Measurements from ENCODE around the gene BAD.
A peak's percentile ranks its signal among the peaks of the same experiment; 100 is the strongest.

The BAD gene

DNA sequence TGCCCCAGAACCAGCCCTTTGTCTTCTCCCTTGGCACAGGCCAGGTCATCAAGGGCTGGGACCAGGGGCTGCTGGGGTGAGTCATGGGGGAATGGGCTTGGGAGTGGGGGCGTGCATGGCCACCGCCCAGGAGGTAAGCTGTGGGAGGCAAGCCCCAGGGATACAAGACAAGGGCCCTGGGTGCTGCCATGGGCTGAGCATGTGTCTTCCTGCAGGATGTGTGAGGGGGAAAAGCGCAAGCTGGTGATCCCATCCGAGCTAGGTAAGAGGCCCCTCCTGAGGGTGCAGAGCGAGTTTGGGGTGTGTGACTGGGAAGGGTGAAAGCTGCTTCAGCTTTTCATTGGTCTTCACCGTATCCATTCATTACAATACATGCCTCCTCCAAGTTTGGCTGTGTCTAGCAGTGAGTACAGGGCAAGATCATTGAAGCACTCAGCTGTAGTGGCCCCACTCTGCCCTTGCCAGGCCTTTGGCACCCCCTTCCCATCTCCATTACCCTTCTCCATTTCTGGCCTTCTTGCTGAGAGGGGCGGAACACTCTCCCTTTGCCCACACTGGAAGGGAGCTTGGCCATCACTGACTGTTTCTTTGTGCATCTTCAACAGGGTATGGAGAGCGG lies 41.1 kb downstream of the BAD start:
- DNase-seq (ENCODE audit: low read depth) = no peak

DNA sequence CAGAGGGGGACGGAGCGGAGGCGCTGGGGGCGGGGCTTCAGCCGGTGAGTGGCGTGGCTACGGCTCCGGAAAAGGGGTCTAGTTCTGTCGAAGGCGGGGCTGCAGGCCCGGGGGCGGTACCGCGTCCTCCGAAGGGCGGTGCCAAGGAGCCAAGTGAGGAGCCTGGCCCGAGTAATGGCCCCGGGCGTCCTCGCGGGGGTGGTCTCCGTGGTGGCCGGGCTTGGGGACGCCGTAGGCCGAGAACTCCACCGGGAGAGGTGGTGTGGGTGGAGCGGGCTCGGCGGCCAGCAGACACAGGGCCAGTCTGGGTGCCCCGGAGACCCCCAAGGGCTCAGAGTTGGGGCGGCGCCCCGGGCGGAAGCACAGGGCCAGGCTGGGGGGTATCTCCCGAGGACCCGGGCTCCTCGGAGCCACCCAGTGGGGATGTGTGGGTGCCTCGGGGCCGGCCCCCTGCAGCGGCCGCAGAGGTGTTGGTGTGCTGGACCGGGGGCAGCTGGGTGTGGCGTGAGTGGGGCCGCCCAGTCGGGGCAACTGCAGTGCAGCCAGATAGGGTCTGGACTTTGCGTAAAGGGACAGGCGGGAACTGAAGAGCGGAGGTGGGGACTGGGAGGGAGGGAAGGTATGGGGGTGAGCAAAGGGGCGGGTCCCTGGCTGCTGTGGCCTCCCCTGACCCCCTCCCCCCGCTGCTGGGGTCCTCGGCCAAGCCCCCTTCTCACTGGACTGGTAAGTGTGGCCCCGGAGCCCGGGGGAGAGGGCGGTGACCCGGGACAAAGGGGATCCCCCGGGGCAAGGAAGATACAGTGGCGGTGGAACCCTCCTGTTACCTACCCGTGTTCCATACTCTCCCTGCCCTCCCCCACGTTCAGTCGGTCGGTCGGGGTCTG lies 42.7 kb downstream of the BAD start:
- no peak for DNase-seq (ENCODE audit: low read depth)

DNA sequence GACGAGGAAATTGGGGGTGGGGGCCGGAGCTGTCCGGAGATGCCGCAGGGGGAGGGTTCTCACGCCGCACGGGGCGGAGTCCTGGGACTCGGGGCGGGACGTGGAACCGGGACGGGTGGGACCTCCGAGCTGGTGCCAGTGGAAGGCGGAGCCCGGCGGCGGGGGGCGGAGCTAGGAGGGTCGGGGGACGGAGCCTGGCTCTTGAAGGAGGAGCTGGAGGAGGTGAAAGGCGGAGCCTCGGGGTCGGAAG lies 43.3 kb downstream of the BAD start:
- DNase-seq (ENCODE audit: low read depth) = peak; percentile 99

DNA sequence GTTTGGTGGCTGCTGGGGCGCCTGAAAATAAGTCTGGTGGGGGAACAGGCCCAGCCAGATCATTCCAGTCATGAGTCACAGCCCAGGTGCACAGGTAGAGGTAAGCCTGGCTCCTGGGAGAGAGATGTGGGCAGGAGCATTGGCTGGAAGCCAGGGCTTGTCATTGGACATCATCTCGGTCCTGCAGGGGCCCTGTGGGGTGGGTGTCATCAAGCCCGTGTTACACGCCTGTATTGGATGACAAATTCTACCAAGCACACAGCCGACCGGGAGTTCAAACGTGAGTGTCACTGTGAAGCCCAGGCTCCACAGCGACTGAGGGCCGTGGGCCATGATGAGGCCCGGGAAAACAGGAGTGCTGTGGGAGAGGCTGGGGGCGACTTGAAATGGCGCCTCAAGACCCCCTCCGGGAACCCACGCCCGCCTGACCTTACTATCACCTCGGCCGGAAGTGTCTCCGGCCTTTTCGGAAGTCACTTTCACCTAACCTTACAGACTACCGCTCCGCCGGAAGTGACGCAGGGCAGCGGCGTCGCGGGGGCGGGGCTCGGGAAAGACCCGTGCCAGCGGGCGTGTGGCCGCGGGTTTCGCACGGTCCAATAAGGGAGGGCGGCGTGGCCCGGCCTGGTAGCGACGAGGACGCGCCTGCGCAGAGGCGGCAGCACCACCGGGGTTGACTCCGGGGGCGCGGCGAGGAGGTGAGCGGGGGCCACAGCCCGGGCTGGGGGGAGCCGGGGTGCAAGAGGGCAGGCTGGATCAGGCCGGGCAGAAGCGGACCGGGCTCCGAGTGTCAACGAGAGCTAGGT lies 43.8 kb downstream of the BAD start, which contains the start of gene FKBP2:
TSS of gene FKBP2 (plus strand) at position 661 of the 806 bp plus-strand sequence. CDS start 1,293 bp downstream, outside the sequence.
- DNase-seq (ENCODE audit: low read depth) = peak; percentile 97

DNA sequence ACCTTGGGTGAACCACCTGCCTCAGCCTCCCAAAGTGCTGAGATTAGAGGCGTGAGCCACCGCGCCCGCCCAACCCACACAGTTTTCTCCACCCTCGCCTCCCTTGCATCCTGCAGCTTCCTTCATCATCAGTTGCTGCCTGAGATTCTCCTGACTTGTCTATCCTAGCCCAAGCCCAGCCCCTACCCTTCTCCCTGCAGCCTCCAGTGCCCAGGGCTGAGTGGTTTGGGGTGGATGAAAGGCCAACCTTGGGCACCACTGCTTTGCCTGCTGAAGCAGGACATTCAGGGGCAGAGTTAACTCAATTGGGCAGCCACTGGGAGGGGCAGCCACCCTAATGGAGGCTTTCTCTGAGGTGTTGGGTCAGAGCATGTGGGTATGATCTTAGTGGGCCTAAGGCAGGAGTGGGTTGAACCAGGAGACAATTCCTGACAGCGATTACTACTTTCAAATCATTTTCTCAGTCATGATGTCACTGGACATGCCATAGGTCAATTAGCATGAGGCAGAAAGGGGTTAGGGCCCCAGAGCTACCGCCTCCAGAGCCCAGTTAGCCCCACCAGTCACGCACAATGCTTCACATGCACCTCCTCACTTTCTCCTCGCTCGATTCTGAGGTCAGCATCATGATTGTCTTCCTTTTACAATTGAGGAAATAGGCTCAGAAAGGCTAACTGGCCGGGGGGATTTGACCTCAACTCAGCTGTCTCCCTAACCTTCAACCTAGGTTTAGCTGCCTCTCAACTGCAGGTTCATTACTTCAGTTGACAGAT lies 44.6 kb downstream of the BAD start:
- no peak for DNase-seq (ENCODE audit: low read depth)

DNA sequence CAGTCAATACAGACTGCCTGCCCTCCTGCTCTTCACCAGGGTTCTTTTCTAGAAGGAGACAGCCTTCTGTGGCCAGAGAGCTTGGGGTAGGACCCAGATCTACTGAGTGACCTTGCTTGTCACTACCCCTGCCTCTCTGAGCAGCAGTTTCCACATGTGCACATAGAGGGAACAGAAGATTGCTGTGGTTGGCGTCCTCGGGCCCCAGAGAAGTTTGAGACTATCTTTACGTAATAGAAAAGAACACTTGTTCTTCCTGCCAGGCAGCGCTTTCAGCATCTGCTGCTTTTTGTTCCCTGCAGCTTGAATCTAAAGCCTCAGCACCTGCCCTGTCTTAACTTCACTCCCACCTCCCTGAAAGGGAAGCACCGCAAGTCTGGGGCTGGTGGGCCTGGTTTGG lies 45.5 kb downstream of the BAD start:
- no peak for DNase-seq (ENCODE audit: low read depth)

DNA sequence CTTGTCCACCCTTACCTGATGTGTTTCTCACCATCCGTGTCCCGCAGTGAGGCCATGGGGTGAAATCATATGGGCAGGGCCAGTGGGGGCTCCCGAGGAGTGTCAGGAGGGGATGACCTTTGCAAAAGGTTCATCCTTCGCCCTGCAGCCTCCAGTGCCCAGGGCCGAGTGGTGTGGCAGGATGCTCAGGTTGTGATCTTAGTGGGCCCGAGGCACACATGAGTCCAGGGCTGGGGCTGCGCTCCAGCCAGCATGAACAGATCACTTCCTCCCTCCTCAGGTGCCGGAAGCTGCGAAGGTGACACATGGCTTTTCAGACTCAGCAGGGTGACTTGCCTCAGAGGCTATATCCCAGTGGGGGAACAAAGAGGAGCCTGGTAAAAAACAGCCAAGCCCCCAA lies 46.4 kb downstream of the BAD start:
- DNase-seq (ENCODE audit: low read depth) = no peak

DNA sequence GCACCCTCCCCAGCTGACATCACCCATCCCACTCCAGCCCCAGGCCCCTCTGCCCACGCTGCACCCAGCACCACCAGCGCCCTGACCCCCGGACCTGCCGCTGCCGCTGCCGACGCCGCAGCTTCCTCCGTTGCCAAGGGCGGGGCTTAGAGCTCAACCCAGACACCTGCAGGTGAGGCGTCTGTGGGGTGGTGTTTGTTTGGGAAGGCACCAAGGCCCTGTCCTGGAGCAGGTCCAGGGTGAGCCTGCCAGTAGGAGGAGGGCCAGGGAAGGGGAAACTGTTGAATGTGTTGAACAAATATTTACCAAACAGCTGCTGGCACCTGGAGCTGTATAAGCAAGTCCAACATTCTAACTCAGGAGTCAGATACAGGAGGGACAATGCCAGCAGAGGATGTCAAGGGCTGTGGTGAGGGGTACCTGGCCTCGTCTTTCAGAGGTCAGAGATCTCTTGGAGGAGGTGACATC lies 46.9 kb downstream of the BAD start:
- DNase-seq (ENCODE audit: low read depth) = no peak

DNA sequence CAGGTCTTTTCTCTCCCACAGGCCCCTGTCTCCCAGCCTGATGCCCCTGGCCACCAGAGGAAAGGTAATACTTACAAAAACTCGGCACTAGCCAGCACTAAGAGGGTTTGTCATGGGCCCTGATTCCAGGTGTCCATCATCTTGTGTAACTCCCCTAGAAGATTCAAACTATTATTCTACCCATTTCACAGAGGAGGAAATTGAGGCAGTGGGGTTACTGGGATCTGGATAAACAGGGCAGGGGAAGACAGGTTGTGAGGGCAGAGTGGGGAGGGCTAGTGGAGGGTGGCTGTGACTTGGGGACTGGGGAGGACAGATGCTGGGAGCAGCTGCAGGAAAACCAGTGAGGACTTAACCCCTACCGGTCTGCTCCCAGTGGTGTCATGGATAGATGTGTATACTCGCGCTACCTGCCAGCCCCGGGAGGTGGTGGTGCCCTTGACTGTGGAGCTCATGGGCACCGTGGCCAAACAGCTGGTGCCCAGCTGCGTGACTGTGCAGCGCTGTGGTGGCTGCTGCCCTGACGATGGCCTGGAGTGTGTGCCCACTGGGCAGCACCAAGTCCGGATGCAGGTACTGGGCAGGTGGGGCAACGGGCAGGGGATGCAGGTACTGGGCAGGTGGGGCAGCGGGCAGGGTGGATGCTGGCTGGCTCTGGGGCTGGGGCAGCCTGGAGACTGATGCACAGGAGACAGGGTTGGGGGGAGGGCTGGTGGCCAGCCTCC lies 48.9 kb downstream of the BAD start:
- no peak for DNase-seq (ENCODE audit: low read depth)

DNA sequence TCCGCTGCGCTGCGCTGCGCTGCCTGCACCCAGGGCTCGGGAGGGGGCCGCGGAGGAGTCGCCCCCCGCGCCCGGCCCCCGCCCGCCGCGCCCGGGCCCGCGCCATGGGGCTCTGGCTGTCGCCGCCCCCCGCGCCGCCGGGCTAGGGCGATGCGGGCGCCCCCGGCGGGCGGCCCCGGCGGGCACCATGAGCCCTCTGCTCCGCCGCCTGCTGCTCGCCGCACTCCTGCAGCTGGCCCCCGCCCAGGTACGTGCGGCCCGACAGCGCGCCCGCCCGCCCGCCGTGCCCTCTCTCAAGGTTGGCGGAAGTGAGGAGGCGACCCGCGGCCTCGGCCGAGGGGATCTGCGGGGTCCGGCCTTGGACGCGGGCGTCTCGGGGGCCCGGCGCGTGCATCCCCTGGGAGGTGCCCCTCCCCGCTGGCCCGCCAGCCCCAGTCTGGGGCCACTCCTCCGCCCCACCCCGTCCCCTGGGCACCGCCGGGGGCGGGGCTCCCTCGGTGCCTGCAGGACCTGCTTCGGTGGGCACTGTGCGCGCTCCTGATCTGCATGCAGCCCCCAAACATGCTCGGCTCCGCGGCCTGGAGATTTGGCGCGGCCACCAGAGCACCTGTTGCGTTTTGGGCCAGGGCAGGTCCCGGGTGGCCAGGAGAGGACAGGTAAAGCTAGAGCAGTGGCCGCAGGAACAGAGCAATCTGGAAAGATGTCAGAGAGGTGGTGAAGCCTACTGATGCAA lies 49.7 kb downstream of the BAD start:
- no peak for DNase-seq (ENCODE audit: low read depth)

DNA sequence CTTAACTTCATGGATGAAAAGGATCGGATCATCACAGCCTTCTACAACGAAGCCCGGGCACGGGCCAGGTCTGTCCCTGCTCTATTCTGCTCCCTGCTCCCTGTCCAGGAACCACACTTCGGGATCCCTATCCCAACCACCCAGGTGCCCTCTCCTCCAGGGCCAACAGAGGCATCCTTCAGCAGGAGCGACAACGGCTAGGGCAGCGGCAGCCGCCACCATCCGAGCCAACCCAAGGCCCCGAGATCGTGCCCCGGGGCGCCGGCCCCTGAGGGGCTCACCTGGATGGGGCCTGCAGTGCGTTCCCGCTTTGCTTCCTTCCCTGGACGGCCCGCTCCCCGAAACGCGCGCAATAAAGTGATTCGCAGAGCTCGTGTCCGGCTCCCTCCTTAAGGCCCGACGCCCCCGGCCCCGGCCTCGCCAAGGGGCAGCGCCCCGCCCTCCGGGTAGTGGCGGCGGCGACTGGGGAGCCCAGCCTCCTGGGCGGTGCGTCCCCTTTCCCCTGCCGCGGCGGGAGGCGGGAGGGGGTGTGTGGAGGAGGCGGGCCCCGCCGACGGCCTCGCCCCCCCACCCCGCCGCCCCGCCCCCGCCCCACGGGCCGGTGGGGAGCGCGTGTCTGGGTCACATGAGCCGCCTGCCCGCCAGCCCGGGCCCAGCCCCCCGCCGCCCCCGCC lies 50.4 kb downstream of the BAD start, which contains the start of gene VEGFB:
TSS of gene VEGFB (plus strand) at position 672 of the 674 bp plus-strand sequence. CDS start 250 bp downstream, outside the sequence.
- DNase-seq (ENCODE audit: low read depth) = peak; percentile 58

DNA sequence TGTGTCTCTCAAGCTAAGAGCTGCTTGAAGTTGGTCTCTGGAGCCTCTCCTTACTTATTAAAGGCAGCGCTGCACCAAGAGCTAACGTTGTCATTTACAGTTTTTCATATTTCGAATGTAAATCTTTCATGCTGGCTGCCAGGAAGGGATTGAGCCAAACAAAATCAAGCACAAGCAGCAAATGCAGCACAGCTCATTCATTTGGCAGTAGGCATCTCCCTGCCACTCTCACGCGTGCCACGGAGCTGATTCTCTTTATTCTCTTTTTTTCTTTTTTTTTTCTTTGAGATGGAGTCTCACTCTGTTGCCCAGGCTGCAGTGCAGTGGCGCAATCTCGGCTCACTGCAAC lies 51.5 kb downstream of the BAD start:
- no peak for DNase-seq (ENCODE audit: low read depth)

DNA sequence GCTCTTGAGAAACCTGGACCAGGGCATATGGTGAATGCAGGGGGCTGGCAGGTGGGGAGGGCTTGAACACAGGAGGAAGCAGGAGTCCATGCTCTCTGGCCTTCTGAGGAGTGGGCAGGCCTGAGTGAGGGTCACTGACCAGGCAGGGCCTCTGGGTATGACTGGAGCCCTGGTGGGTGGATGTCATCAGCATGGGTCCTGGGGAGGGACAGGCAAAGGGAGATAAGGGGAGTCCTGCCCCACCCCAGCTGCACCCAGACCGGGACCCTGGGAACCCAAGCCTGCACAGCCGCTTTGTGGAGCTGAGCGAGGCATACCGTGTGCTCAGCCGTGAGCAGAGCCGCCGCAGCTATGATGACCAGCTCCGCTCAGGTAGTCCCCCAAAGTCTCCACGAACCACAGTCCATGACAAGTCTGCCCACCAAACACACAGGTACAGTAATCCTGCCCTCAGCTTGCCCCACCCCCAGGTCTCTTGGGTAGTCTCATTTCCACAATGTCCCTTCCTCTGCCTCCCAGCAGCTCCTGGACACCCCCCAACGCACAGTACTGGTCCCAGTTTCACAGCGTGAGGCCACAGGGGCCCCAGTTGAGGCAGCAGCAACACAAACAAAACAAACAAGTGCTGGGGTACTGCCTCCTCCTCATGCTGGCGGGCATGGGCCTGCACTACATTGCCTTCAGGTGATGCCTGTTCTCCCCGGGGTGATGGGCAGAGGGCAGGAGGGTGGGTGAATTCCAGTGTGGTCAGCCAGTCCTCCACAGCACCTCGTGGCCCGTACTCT lies 52.1 kb downstream of the BAD start:
- DNase-seq (ENCODE audit: low read depth) = no peak

DNA sequence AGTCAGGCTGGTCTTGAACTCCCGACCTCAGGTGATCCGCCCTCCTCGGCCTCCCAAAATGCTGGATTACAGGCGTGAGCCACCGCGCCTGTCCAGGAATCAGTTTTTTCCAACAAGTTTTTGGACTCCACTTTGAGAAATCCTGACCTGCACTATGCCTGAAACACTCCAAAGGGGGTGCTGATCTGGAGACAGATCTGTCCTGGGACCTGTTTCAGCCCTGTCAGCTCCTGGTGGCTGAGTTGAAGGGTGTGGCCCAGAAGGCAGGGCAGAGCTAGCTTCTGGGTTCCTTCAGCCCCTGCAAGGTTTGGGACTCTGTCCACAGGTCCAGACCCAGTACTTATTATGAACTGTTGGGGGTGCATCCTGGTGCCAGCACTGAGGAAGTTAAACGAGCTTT lies 52.9 kb downstream of the BAD start:
- DNase-seq (ENCODE audit: low read depth) = no peak

DNA sequence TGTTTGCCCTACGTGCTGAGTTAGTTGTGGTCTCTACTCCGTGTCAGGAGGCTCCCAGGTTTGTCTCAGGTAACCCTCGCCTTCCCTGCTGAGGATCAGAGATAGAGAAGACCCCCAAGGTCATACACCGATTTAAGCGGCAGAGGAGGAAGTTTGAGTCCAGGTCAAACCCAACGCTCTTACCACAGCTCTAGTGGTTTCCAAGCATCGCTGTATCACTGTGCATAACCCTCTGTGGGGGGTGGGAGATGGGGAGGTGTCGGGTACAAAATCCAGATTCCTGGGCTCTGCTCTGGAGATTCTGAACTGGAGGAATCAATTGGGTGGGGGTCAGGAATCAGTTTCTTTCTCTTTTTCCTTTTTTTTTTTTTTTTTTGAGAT lies 53.5 kb downstream of the BAD start:
- DNase-seq (ENCODE audit: low read depth) = no peak

DNA sequence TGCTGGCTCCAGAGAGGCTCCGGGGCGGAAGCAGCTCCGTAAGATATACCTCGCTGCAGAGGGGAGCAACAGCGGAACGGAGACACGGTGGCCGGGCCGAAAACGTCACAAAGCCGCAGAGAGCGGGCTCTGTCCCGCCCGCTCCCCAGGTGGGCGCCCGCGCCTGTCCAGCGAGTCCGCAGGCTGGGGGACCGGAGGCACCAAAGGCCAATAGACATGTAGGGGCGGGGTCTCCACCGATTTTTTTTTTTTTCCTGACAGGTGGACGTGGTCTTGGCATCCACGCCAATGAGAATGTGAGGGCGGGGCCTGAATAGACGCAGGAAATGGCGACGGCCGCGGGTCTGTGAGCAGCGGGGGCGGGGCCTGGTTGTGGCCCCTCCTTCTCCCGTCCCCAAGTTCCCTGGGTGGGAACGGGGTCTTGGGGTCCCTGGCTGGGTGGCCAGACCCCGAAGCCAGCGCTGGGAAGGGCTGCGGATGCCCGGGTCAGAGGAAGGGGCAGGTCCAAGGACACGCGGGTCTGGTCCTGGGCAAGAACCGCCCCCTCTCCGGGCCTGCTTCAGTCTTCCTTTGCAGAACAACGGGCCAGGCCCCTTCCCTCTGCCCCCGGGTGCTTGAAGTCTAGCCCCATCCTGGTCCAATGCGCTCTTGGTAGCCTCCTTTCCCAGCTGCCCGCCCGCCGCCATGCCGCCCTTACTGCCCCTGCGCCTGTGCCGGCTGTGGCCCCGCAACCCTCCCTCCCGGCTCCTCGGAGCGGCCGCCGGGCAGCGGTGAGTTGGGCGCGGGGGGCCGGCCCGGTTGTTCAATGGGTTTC lies 54.1 kb downstream of the BAD start, which contains the start of gene DNAJC4:
TSS of gene DNAJC4 (plus strand) at position 378 of the 814 bp plus-strand sequence. CDS start at position 685, 307 bp downstream.
- DNase-seq (ENCODE audit: low read depth) = peak; percentile 75

DNA sequence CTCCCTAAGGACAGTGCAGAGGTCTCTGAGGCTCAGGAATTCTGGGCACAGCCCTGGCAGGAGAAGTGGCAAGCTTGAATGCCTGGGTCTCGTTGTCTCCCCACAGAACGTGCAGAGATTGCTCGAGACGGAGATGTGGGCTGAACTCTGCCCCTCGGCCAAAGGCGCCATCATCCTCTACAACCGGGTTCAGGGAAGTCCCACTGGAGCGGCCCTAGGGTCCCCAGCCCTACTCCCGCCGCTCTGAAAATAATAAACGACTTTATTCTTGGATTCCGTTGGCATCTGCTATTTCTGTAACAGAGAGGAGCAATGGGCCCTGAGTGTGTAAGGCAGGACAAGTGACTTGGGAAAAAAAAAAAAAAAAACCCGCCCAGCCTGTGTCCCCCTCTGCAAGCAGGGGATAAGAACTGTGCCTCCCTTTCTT lies 54.7 kb downstream of the BAD start:
- no peak for DNase-seq (ENCODE audit: low read depth)

DNA sequence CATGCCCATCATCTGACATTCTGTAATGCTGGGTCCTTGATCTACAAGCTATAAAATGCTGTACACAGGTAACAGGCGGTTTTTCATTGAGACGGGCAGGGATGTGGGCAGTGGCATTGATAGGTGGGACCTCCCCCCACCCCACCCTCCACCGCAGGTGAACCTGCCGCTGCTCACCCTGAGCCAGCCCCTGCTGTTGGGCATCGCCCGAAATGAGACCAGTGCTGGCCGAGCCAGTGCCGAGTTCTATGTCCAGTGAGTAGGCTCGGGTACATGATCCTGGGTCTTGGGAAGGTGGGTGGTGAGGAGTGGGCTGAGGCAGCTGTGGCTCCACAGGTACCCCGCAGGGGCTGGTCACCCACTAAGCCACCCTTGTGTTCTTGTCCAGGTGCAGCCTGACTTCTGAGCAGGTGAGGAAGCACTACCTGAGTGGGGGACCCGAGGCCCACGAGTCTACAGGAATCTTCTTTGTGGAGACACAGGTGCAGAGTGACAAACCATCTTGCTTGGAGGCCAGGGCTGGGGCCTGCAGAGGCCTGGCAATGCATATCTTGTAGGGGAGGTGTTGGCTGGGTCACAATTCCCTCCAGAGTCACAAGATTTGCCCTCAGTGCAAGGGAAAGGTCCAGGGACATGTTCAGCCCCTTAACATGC lies 55.2 kb downstream of the BAD start:
- no peak for DNase-seq (ENCODE audit: low read depth)
